Peyer's patch (tissue), 4 donors: ENCODE data around the gene FUOM. TPM values are rescaled to one million over a fixed set of nuclear protein-coding genes. Genes with fewer than 3 reads are reported as not detected.

Experiments used
- DNase-seq, 3 donors: peaks; one replicate each; pipeline ENCODE4 v3.0.0-alpha.2; 2017 to 2019
- H3K27ac ChIP-seq, 4 donors: fragments of 200-600 bp; sonication (generic); one replicate each; pipeline ENCODE4 v1.5.1; 2016 to 2019
- H3K27me3 ChIP-seq, 2 donors: fragments of 200-600 bp; sonication (generic); one replicate each; pipeline ENCODE4 v1.5.1; 2019
- H3K36me3 ChIP-seq, 3 donors: fragments of 200-600 bp; sonication (generic); one replicate each; pipeline ENCODE4 v1.5.1; 2016 to 2019
- H3K4me1 ChIP-seq, 4 donors: fragments of 200-600 bp; sonication (generic); one replicate each; pipeline ENCODE4 v1.5.1; 2016 to 2019
- H3K4me3 ChIP-seq, 4 donors: fragments of 200-600 bp; sonication (generic); 1 replicate in 3 of 4; 2 replicates in 1 of 4; pipeline ENCODE4 v1.5.1; 2016 to 2019; ENCODE audit warnings: mild to moderate bottlenecking in 1 of 4
- H3K9me3 ChIP-seq, 4 donors: fragments of 200-600 bp; sonication (generic); one replicate each; pipeline ENCODE4 v1.5.1; 2016 to 2019; ENCODE audit warnings: mild to moderate bottlenecking in 1 of 4
- CTCF ChIP-seq, 6 experiments: fragments of 450-650 bp in 4 of 6; fragments of 200-600 bp in 2 of 6; sonication (generic) in 1 of 6; IDR thresholded peaks; one replicate each; pipeline ENCODE4 v1.5.1; 2017 to 2019; ENCODE audit warnings: antibody characterized with exemption in 6 of 6, mild to moderate bottlenecking in 3 of 6, moderate library complexity in 1 of 6
- POLR2A ChIP-seq, 2 donors: fragments of 450-650 bp; IDR thresholded peaks; one replicate each; pipeline ENCODE4 v1.5.1; 2017; ENCODE audit warnings: antibody characterized with exemption in 2 of 2, mild to moderate bottlenecking in 2 of 2, moderate library complexity in 2 of 2
- total RNA-seq, 4 donors: library from RNA; depleted of rRNA; stranded (reverse); fragments of >200 nt; gene quantifications; one replicate each; pipeline ENCODE4 v1.1.0, GENCODE V29; 2016

The FUOM gene
- total RNA-seq, 4 donors from 2014 or later, result 88.3 to 214 (median 163) TPM

- DNase-seq, result peak in 1 of 3 donors; percentile 73
- Histone ChIP-seq H3K4me3 (peak overlapping the region in 1 of 4 donors; percentile 23), H3K36me3 (no peaks in the 10 kb centered on the region), H3K4me1 (peaks cover 0 to 14% (median 0%) of the 10 kb centered on the region in 4 donors), H3K27ac (peak overlapping the region in 2 of 4 donors; percentile 41 to 74), H3K9me3 (no peaks in the 10 kb centered on the region), H3K27me3 (no peaks in the 10 kb centered on the region)
- no peak for TF ChIP-seq CTCF (IDR thresholded peaks at IDR 0.05)
- TF ChIP-seq POLR2A (IDR thresholded peaks at IDR 0.05), result no peak
Observed at GRCh38 chr10:133343558-133343957, 14.3 kb downstream of the FUOM start.

- H3K4me3 ChIP-seq, result peak overlapping the region in 1 of 4 donors; percentile 23
Observed at GRCh38 chr10:133342942-133343341, 14.9 kb downstream of the FUOM start.

GRCh38 chr10:133341983-133342382 lies 15.8 kb downstream of the FUOM start:
- H3K27me3 ChIP-seq, result no peaks in the 10 kb centered on the region
- no peak overlapping the region for H3K4me3 ChIP-seq
- no peak for TF ChIP-seq CTCF (IDR thresholded peaks at IDR 0.05)
- no peak for TF ChIP-seq POLR2A (IDR thresholded peaks at IDR 0.05)
- peaks cover 0 to 15% (median 3%) of the 10 kb centered on the region in 4 donors for H3K4me1 ChIP-seq
- H3K27ac ChIP-seq, result no peak overlapping the region
- no peaks in the 10 kb centered on the region for H3K36me3 ChIP-seq
- H3K9me3 ChIP-seq, result no peaks in the 10 kb centered on the region
- DNase-seq, result no peak

More at GRCh38 chr10:133342942-133343341, 14.9 kb downstream of the FUOM start:
- DNase-seq, result peak in 1 of 3 donors; percentile 58
- Histone ChIP-seq H3K27ac (peak overlapping the region in 2 of 4 donors; percentile 41 to 74), H3K36me3 (no peaks in the 10 kb centered on the region), H3K4me1 (peaks cover 0 to 14% (median 0%) of the 10 kb centered on the region in 4 donors), H3K9me3 (no peaks in the 10 kb centered on the region), H3K27me3 (no peaks in the 10 kb centered on the region)
- no peak for TF ChIP-seq CTCF (IDR thresholded peaks at IDR 0.05)
- peak in 1 of 2 donors; percentile 64 for TF ChIP-seq POLR2A (IDR thresholded peaks at IDR 0.05)

- DNase-seq, result no peak
- Histone ChIP-seq H3K27me3 (peaks cover 0 to 21% of the 10 kb centered on the region in 2 donors), H3K4me1 (peaks cover 0 to 28% (median 13%) of the 10 kb centered on the region in 4 donors), H3K4me3 (no peak overlapping the region), H3K27ac (no peak overlapping the region), H3K36me3 (no peaks in the 10 kb centered on the region), H3K9me3 (no peaks in the 10 kb centered on the region)
- no peak for TF ChIP-seq POLR2A (IDR thresholded peaks at IDR 0.05)
- no peak for TF ChIP-seq CTCF (IDR thresholded peaks at IDR 0.05)
Observed at GRCh38 chr10:133339708-133340380, 18.0 kb downstream of the FUOM start.

- Histone ChIP-seq H3K4me1 (peaks cover 0 to 30% (median 13%) of the 10 kb centered on the region in 4 donors), H3K36me3 (no peaks in the 10 kb centered on the region), H3K27ac (no peak overlapping the region), H3K27me3 (peaks cover 0 to 25% of the 10 kb centered on the region in 2 donors), H3K9me3 (no peaks in the 10 kb centered on the region), H3K4me3 (no peak overlapping the region)
- TF ChIP-seq CTCF (IDR thresholded peaks at IDR 0.05), result no peak
- no peak for TF ChIP-seq POLR2A (IDR thresholded peaks at IDR 0.05)
- no peak for DNase-seq
Observed at GRCh38 chr10:133338080-133339071, 19.4 kb downstream of the FUOM start.
